GM12878 (cell line): ENCODE measurements around the gene SNCA. TPM values are rescaled to one million over a fixed set of nuclear protein-coding genes. Genes with fewer than 3 reads are reported as not detected.

Experiments
- ATAC-seq: fragments of 200-7000 bp; cut with Tn5 transposase; 3 replicates; pipeline ENCODE4 v1.9.1; 2020; ENCODE audit warnings: mild to moderate bottlenecking, moderate library complexity
- BruUV-seq: library from RNA; stranded (reverse); fragments of 400-500 nt; replicated peaks from 2 replicates; lab custom pipeline; 2021; lab: Mats Ljungman, UMichigan
- CTCF ChIA-PET: fragments of 300-600 bp; sonication (Branson Sonifier 250); formaldehyde crosslinking; extraction: SDS; loops from one replicate; lab custom pipeline; 2021; ENCODE audit warnings: inconsistent platforms; lab: Yijun Ruan, JAX
- POLR2A ChIA-PET: fragments of 350-600 bp; formaldehyde crosslinking; extraction: SDS; loops from one replicate; lab custom pipeline; 2021; ENCODE audit warnings: inconsistent platforms; lab: Charles Lee
- RAD21 ChIA-PET: fragments of 300-600 bp; sonication (Branson Sonifier 250); formaldehyde crosslinking; loops from one replicate; lab custom pipeline; 2023; ENCODE audit warnings: antibody characterized with exemption; ENCODE audit not compliant: unreplicated experiment; lab: Charles Lee
- SMC1A ChIA-PET: fragments of 300-600 bp; sonication (Branson Sonifier 250); formaldehyde crosslinking; loops from one replicate; lab custom pipeline; 2023; ENCODE audit not compliant: unreplicated experiment, uncharacterized antibody; lab: Charles Lee
- DNase-seq: peaks from one replicate; pipeline ENCODE4 v3.0.0-alpha.2; 2011; ENCODE audit warnings: low read depth, low spot score
- FAIRE-seq: peaks from 3 replicates; lab custom pipeline; 2011; peaks lifted over from hg19 to GRCh38; lab: Jason Lieb, UNC
- H2AFZ ChIP-seq: 2 replicates; pipeline ENCODE4 v1.6.0; 2011; ENCODE audit warnings: low read depth, low read length, control low read depth; ENCODE audit not compliant: control insufficient read depth
- H3K27ac ChIP-seq: 2 replicates; pipeline ENCODE4 v1.5.1; 2011; ENCODE audit warnings: control low read depth; ENCODE audit not compliant: control insufficient read depth, insufficient read depth
- H3K27me3 ChIP-seq, 2 experiments: replicated peaks in 1 of 2; 2 replicates each; pipeline versions ENCODE4 v1.6.0 to v1.6.1; 2011; ENCODE audit warnings: low read length in 1 of 2; ENCODE audit not compliant: control insufficient read depth in 2 of 2, insufficient read depth in 2 of 2
- H3K36me3 ChIP-seq, 2 experiments: 2 replicates each; pipeline ENCODE4 v1.5.1; 2011; ENCODE audit warnings: low read length in 1 of 2; ENCODE audit not compliant: control insufficient read depth in 2 of 2, insufficient read depth in 2 of 2
- H3K4me1 ChIP-seq: 2 replicates; pipeline ENCODE4 v1.6.1; 2011; ENCODE audit warnings: mild to moderate bottlenecking, low read length, moderate library complexity, mixed read lengths; ENCODE audit not compliant: control insufficient read depth, insufficient read depth
- H3K4me2 ChIP-seq: 2 replicates; pipeline ENCODE4 v1.6.0; 2011; ENCODE audit warnings: control low read depth; ENCODE audit not compliant: control insufficient read depth, insufficient read depth
- H3K4me3 ChIP-seq: fragments of 200-600 bp; sonication (generic); 2 replicates; pipeline ENCODE4 v1.5.1; 2016
- H3K79me2 ChIP-seq: 2 replicates; pipeline ENCODE4 v1.6.0; 2011; ENCODE audit warnings: low read length; ENCODE audit not compliant: control insufficient read depth, insufficient read depth
- H3K9ac ChIP-seq: 2 replicates; pipeline ENCODE4 v1.8.0; 2011; ENCODE audit warnings: low read length, control low read depth, mixed read lengths; ENCODE audit not compliant: control insufficient read depth, insufficient read depth
- H3K9me3 ChIP-seq: replicated peaks from 3 replicates; pipeline ENCODE4 v1.5.1; 2011; ENCODE audit warnings: mild to moderate bottlenecking, low read length; ENCODE audit not compliant: control insufficient read depth, insufficient read depth
- H4K20me1 ChIP-seq: 2 replicates; pipeline ENCODE4 v1.6.0; 2011; ENCODE audit not compliant: control insufficient read depth, insufficient read depth
- BHLHE40 ChIP-seq, 2 experiments: fragments of 450-650 bp in 1 of 2; IDR thresholded peaks; 2 replicates each; pipeline ENCODE4 v1.6.1; 2011 to 2017; ENCODE audit warnings: low read depth in 2 of 2, borderline replicate concordance in 1 of 2, improper control_type of control experiment in 1 of 2, low read length in 1 of 2, mild to moderate bottlenecking in 1 of 2
- CBFB ChIP-seq: IDR thresholded peaks from 2 replicates; pipeline ENCODE4 v1.6.1; 2016; ENCODE audit warnings: antibody characterized with exemption, low read depth
- ESRRA ChIP-seq: IDR thresholded peaks from 2 replicates; pipeline ENCODE4 v1.6.1; 2012; ENCODE audit warnings: mild to moderate bottlenecking, low read length, improper control_type of control experiment
- FOXM1 ChIP-seq: IDR thresholded peaks from 2 replicates; pipeline ENCODE4 v1.6.1; 2012; ENCODE audit warnings: low read depth, mild to moderate bottlenecking, inconsistent platforms, low read length, moderate library complexity
- KAT2A ChIP-seq: conservative IDR thresholded peaks from 2 replicates; pipeline ENCODE4 v1.6.1; 2011; ENCODE audit warnings: low read depth, low read length; ENCODE audit not compliant: control insufficient read depth
- PAX5 ChIP-seq: IDR thresholded peaks from 2 replicates; pipeline ENCODE4 v1.6.1; 2011; ENCODE audit warnings: low read depth, low read length, borderline replicate concordance
- RUNX3 ChIP-seq: IDR thresholded peaks from 2 replicates; pipeline ENCODE4 v1.6.1; 2012; ENCODE audit warnings: low read length, inconsistent platforms
- SMAD5 ChIP-seq: IDR thresholded peaks from 2 replicates; pipeline ENCODE4 v1.6.1; 2016; ENCODE audit warnings: antibody characterized with exemption, low read depth
- SP1 ChIP-seq: IDR thresholded peaks from one replicate; pipeline ENCODE4 v1.6.1; 2011; ENCODE audit warnings: low read depth, low read length
- TARDBP ChIP-seq: IDR thresholded peaks from 2 replicates; pipeline ENCODE4 v1.6.1; 2016; ENCODE audit warnings: borderline replicate concordance
- ZNF217 ChIP-seq: fragments of 450-650 bp; IDR thresholded peaks from 2 replicates; pipeline ENCODE4 v1.6.1; 2017; ENCODE audit warnings: antibody characterized with exemption, mild to moderate bottlenecking
- WGBS: methylation state at CpG from one replicate; pipeline ENCODE4 v1.1.6; 2016; ENCODE audit warnings: low lambda C conversion rate; ENCODE audit not compliant: insufficient replicate concordance, insufficient coverage; ENCODE audit errors: missing lambda C conversion rate; 5-methylcytosine and 5-hydroxymethylcytosine counted together
- in situ Hi-C: fragments of 300-500 bp; cut with MboI; formaldehyde crosslinking; loops from 9 replicates; pipeline ENCODE4 v1.14.3; 2018; ENCODE audit warnings: mixed read lengths
- intact Hi-C: fragments of 100-400 bp; cut with micrococcal nuclease; formaldehyde crosslinking; loops from one replicate; pipeline ENCODE4 v1.14.2; 2022; ENCODE audit not compliant: unreplicated experiment
- polyA plus RNA-seq, 11 experiments: library from polyadenylated mRNA; depleted of rRNA in 4 of 11; unstranded in 6 of 11; stranded (reverse) in 5 of 11; fragments of >200 nt; fragmentation: Nextera tagmentation in 4 of 11; fragmentation: Illumina TruSeq in 1 of 11; extraction: Ambion mirVana in 4 of 11; extraction: Trizol in 1 of 11; gene quantifications; 1 replicate in 1 of 11; 2 replicates in 10 of 11; pipeline versions ENCODE4 v1.2.1 to v1.2.3, GENCODE V29; 2011 to 2016; ENCODE audit warnings: inconsistent platforms in 2 of 11, missing spikeins in 2 of 11, low read depth in 1 of 11
- total RNA-seq, 4 experiments: library from RNA; depleted of rRNA in 3 of 4; stranded (reverse); fragments of >200 nt in 3 of 4; fragmentation: Illumina TruSeq in 1 of 4; extraction: Trizol in 1 of 4; gene quantifications; 2 replicates each; pipeline versions ENCODE4 v1.2.1 to v1.2.3, GENCODE V29; 2013 to 2021
- TF ChIP-seq, protein P1 (sequence below): IDR thresholded peaks from 2 replicates; pipeline ENCODE4 v1.6.1; 2012; ENCODE audit warnings: low read depth, low read length, improper control_type of control experiment
- TF ChIP-seq, protein P2 (sequence below): fragments of 450-650 bp; formaldehyde crosslinking; IDR thresholded peaks from 2 replicates; pipeline ENCODE4 v1.4.0; 2020; ENCODE audit warnings: mild to moderate bottlenecking, moderate library complexity
- TF ChIP-seq, protein P3 (sequence below): fragments of 450-650 bp; IDR thresholded peaks from 2 replicates; pipeline ENCODE4 v1.6.1; 2016; ENCODE audit warnings: mild to moderate bottlenecking

Gene SNCA
- total and polyA plus RNA-seq, 10 of the 15 experiments (the other 5 are each of a cell fraction or from before 2014, with no cell fraction given) = 0.22 TPM; not detected in 9

DNA sequence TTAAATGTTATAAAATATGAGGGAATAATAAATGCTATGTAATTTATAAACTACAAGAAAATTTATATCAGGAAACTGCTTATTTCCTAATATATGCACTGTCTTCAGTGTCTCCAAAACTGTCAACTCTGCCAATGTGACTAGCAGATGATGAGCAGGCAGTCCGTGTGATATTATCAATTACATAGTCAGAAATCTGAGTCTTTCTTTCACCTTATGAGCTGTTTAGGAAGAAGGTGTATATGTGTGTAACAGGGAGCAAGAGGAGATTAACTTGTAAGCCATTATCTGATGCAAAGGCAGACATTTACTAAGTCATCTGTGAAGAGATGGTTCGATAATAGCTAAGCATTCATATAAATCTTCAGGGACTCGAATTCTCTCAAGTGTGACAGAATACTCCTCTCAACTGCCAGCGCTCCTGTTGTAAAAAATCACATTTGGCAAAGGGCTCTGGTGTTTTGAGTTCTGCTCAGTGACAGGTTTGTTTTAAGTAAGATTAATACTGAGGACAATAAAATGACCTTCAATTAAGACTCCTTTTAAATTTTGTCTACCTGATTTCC lies 79.7 kb downstream of the SNCA start:
- no peak overlapping the region for H3K27ac ChIP-seq
- in situ Hi-C loops = no loop called here
- no peaks in the 10 kb centered on the region for H3K9me3 ChIP-seq
- ChIA-PET POLR2A (no interaction called here), CTCF (no interaction called here), RAD21 (no interaction called here), SMC1A (interaction anchor here (1.0 kb wide), 1 partner anchor 10 kb away, joined by 3 read pairs; no protein-coding TSS in a partner anchor)
- FAIRE-seq (no peak), DNase-seq (no peak), ATAC-seq (no peak)
- no peaks in the 10 kb centered on the region for H3K36me3 ChIP-seq
- WGBS = 8% methylated on average over 4 of the region's 4 CpGs
- no peaks in the 10 kb centered on the region for H3K79me2 ChIP-seq
- H4K20me1 ChIP-seq = no peaks in the 10 kb centered on the region
- H3K4me3 ChIP-seq = no peak overlapping the region
- no peak overlapping the region for H3K9ac ChIP-seq
- H2AFZ ChIP-seq = no peak overlapping the region
- H3K27me3 ChIP-seq = peaks cover 0 to 2% of the 10 kb centered on the region in 2 experiments; a peak in 2 of 4 replicates
- no peaks in the 10 kb centered on the region for H3K4me1 ChIP-seq
- BruUV-seq = no TSS peak
- intact Hi-C loops = no loop called here
- H3K4me2 ChIP-seq = no peak overlapping the region
- TF ChIP-seq ESRRA (no peak), ZNF217 (no peak), SP1 (no peak), TARDBP (no peak)
- TF ChIP-seq, protein P1, sequence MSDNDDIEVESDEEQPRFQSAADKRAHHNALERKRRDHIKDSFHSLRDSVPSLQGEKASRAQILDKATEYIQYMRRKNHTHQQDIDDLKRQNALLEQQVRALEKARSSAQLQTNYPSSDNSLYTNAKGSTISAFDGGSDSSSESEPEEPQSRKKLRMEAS = no peak

DNA sequence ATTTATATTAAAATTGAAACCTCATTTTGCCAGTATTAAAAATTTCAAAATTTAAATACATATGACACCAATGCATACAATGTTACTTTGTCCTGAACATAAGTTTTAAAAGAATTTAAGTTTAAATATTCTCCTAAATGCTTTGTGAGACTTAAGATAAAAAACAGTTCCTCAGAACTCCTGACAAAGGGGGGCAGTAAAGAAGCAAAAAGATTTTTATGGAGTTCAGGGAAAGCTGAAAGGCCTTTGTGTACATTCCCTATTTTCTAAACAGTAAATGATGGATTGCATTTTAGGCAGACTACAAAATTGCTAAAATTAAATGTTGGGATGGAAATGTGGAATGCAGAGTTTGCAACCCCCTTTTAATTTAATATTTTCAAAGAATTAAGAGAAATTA lies 81.7 kb downstream of the SNCA start:
- ChIA-PET SMC1A (interaction anchor here (1.5 kb wide), 1 partner anchor 148 kb away, joined by 3 read pairs; no protein-coding TSS in a partner anchor), POLR2A (no interaction called here), CTCF (no interaction called here), RAD21 (no interaction called here)
- H3K27me3 ChIP-seq = peaks cover 0 to 2% of the 10 kb centered on the region in 2 experiments; a peak in 2 of 4 replicates
- no peaks in the 10 kb centered on the region for H3K36me3 ChIP-seq
- H3K9me3 ChIP-seq = no peaks in the 10 kb centered on the region
- no peak overlapping the region for H3K27ac ChIP-seq
- in situ Hi-C loops = no loop called here
- no peaks in the 10 kb centered on the region for H3K4me1 ChIP-seq
- H3K79me2 ChIP-seq = no peaks in the 10 kb centered on the region
- no peaks in the 10 kb centered on the region for H4K20me1 ChIP-seq
- no peak for DNase-seq
- BruUV-seq = no TSS peak
- no peak for ATAC-seq
- H3K4me3 ChIP-seq = no peak overlapping the region
- no peak for FAIRE-seq
- no peak overlapping the region for H3K9ac ChIP-seq
- no peak overlapping the region for H3K4me2 ChIP-seq
- no peak overlapping the region for H2AFZ ChIP-seq
- intact Hi-C loops = no loop called here
- TF ChIP-seq, protein P2, sequence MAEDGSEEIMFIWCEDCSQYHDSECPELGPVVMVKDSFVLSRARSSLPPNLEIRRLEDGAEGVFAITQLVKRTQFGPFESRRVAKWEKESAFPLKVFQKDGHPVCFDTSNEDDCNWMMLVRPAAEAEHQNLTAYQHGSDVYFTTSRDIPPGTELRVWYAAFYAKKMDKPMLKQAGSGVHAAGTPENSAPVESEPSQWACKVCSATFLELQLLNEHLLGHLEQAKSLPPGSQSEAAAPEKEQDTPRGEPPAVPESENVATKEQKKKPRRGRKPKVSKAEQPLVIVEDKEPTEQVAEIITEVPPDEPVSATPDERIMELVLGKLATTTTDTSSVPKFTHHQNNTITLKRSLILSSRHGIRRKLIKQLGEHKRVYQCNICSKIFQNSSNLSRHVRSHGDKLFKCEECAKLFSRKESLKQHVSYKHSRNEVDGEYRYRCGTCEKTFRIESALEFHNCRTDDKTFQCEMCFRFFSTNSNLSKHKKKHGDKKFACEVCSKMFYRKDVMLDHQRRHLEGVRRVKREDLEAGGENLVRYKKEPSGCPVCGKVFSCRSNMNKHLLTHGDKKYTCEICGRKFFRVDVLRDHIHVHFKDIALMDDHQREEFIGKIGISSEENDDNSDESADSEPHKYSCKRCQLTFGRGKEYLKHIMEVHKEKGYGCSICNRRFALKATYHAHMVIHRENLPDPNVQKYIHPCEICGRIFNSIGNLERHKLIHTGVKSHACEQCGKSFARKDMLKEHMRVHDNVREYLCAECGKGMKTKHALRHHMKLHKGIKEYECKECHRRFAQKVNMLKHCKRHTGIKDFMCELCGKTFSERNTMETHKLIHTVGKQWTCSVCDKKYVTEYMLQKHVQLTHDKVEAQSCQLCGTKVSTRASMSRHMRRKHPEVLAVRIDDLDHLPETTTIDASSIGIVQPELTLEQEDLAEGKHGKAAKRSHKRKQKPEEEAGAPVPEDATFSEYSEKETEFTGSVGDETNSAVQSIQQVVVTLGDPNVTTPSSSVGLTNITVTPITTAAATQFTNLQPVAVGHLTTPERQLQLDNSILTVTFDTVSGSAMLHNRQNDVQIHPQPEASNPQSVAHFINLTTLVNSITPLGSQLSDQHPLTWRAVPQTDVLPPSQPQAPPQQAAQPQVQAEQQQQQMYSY = no peak
- TF ChIP-seq KAT2A = no peak
- TF ChIP-seq, protein P3, sequence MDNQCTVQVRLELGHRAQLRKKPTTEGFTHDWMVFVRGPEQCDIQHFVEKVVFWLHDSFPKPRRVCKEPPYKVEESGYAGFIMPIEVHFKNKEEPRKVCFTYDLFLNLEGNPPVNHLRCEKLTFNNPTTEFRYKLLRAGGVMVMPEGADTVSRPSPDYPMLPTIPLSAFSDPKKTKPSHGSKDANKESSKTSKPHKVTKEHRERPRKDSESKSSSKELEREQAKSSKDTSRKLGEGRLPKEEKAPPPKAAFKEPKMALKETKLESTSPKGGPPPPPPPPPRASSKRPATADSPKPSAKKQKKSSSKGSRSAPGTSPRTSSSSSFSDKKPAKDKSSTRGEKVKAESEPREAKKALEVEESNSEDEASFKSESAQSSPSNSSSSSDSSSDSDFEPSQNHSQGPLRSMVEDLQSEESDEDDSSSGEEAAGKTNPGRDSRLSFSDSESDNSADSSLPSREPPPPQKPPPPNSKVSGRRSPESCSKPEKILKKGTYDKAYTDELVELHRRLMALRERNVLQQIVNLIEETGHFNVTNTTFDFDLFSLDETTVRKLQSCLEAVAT = no peak
- TF ChIP-seq CBFB = no peak
- no peak for TF ChIP-seq FOXM1
- no peak for TF ChIP-seq PAX5
- TF ChIP-seq RUNX3 = no peak
- no peak for TF ChIP-seq BHLHE40 (IDR thresholded peaks at IDR 0.05; ENCODE audit: borderline replicate concordance in 1 of 2, low read depth in 2 of 2, low read length in 1 of 2)
- TF ChIP-seq SMAD5 = no peak
